HuH-7 (cell line): ENCODE measurements around the gene CYTIP.
A peak's percentile ranks its signal among the peaks of the same experiment; 100 is the strongest.
"Not testable (repeated sequence)": the region's sequence is repeated elsewhere in the genome, so short reads cannot be mapped to it uniquely, and the experiment has no call there.

ENCODE experiments used
- DNase-seq: peaks from one replicate; pipeline ENCODE4 v3.0.0; 2011; ENCODE audit warnings: low spot score

CYTIP gene

GRCh38 chr2:157424374-157424773 lies 19.5 kb downstream of the CYTIP start:
- DNase-seq: no peak

GRCh38 chr2:157421964-157422363 lies 21.9 kb downstream of the CYTIP start:
- DNase-seq: no peak

- no peak for DNase-seq
These were observed 22.5 kb downstream of the CYTIP start for GRCh38 chr2:157421331-157421944.

- DNase-seq: no peak
These were observed 23.0 kb downstream of the CYTIP start for GRCh38 chr2:157420771-157421323.

- no peak for DNase-seq
These were observed 24.8 kb downstream of the CYTIP start for GRCh38 chr2:157419031-157419575.

- DNase-seq: no peak
These were observed 25.6 kb downstream of the CYTIP start for GRCh38 chr2:157418239-157418641.

GRCh38 chr2:157415591-157416101 lies 28.2 kb downstream of the CYTIP start:
- no peak for DNase-seq

GRCh38 chr2:157414050-157414449 lies 29.8 kb downstream of the CYTIP start:
- DNase-seq: no peak

- no peak for DNase-seq
These were observed 30.4 kb downstream of the CYTIP start for GRCh38 chr2:157413326-157414035.

GRCh38 chr2:157411624-157412336 lies 32.1 kb downstream of the CYTIP start:
- DNase-seq: no peak

GRCh38 chr2:157405398-157405797 lies 38.5 kb downstream of the CYTIP start:
- not testable (repeated sequence) for DNase-seq

GRCh38 chr2:157404363-157404762 lies 39.5 kb downstream of the CYTIP start:
- DNase-seq: no peak

GRCh38 chr2:157402801-157403485 lies 40.9 kb downstream of the CYTIP start:
- DNase-seq: not testable (repeated sequence)

- DNase-seq: peak; percentile 21
These were observed 48.1 kb downstream of the CYTIP start for GRCh38 chr2:157395811-157396210.

GRCh38 chr2:157394928-157395327 lies 49.0 kb downstream of the CYTIP start:
- DNase-seq: no peak

GRCh38 chr2:157393348-157393747 lies 50.5 kb downstream of the CYTIP start:
- no peak for DNase-seq

GRCh38 chr2:157388827-157389226 lies 55.1 kb downstream of the CYTIP start:
- DNase-seq: no peak

GRCh38 chr2:157386747-157387146 lies 57.1 kb downstream of the CYTIP start:
- DNase-seq: no peak

GRCh38 chr2:157386247-157386646 lies 57.6 kb downstream of the CYTIP start:
- no peak for DNase-seq

GRCh38 chr2:157377861-157378260 lies 66.0 kb downstream of the CYTIP start:
- DNase-seq: no peak

- no peak for DNase-seq
These were observed 67.8 kb downstream of the CYTIP start for GRCh38 chr2:157376041-157376440.

GRCh38 chr2:157375384-157375783 lies 68.5 kb downstream of the CYTIP start:
- DNase-seq: no peak
